CD1c-positive myeloid dendritic cell (primary cell): ENCODE results near the gene PLEKHA4.
A peak's percentile ranks its signal among the peaks of the same experiment; 100 is the strongest.
"Not testable (repeated sequence)": the region's sequence is repeated elsewhere in the genome, so short reads cannot be mapped to it uniquely, and the experiment has no call there.

ENCODE experiments used
- DNase-seq: peaks from one replicate; pipeline ENCODE4 v3.0.0-alpha.2; 2016; ENCODE audit errors: extremely low spot score

Gene PLEKHA4, protein sequence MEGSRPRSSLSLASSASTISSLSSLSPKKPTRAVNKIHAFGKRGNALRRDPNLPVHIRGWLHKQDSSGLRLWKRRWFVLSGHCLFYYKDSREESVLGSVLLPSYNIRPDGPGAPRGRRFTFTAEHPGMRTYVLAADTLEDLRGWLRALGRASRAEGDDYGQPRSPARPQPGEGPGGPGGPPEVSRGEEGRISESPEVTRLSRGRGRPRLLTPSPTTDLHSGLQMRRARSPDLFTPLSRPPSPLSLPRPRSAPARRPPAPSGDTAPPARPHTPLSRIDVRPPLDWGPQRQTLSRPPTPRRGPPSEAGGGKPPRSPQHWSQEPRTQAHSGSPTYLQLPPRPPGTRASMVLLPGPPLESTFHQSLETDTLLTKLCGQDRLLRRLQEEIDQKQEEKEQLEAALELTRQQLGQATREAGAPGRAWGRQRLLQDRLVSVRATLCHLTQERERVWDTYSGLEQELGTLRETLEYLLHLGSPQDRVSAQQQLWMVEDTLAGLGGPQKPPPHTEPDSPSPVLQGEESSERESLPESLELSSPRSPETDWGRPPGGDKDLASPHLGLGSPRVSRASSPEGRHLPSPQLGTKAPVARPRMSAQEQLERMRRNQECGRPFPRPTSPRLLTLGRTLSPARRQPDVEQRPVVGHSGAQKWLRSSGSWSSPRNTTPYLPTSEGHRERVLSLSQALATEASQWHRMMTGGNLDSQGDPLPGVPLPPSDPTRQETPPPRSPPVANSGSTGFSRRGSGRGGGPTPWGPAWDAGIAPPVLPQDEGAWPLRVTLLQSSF

GRCh38 chr19:48868114-48868886, at the start of gene PLEKHA4:
Gene PLEKHA4 (minus strand): TSS chr19:48868617. CDS start chr19:48867620, 997 bp downstream.
- DNase-seq: no peak

DNA sequence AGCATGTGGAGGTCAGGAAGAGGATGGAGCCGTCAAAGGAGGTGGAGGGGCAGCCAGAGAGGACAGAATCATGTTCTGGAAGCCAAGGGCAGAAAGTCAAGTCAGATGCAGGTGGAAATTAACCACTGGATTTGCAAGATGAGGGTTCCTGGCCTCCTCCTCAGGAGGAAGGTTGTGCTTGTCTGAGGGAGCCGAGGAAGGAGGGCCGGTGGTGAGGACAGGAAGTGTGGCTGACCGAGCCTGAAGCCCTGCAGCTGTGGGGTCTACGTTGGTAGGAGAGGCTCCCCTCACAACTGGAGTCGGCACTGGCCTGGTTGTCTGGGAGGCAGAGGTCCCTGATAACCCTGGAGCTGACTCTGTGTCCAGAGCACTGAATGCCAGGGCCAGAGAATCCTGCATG, 49.7 kb upstream of the PLEKHA4 start:
- no peak for DNase-seq

- no peak for DNase-seq
Observed at GRCh38 chr19:48915757-48916156, 47.3 kb upstream of the PLEKHA4 start.

GRCh38 chr19:48914181-48914580, 45.8 kb upstream of the PLEKHA4 start:
- DNase-seq: no peak

- DNase-seq: peak; percentile 43
Observed at GRCh38 chr19:48913114-48913889, 44.9 kb upstream of the PLEKHA4 start.

- no peak for DNase-seq
Observed at GRCh38 chr19:48910803-48911202, 42.4 kb upstream of the PLEKHA4 start.

DNA sequence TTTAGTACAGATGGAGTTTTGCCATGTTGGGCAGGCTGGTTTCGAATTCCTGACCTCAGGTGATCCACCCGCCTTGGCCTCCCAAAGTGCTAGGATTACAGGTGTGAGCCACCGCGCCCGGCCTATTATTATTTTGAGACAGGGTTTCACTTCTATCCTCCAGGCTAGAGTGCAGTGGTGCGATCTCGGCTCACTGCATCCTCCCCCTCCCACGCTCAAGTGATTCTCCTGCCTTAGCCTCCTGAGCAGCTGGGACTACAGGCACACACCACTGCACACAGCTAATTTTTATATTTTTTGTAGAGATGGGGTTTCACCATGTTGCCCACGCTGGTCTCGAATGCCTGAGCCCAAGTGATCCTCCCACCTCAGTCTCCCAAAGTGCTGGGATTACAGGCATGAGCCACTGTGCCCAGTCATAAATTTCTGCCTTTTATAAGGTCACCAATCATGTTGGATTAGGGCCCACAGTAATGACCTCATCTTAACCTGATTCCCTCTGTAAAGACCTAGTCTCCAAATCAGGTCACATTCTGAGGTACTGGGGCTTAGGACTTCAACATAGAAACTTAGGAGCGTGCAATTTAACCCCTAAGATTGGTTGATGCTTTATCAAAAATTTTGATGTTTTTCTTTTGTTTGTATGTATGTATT, 41.1 kb upstream of the PLEKHA4 start:
- DNase-seq: not testable (repeated sequence)

DNA sequence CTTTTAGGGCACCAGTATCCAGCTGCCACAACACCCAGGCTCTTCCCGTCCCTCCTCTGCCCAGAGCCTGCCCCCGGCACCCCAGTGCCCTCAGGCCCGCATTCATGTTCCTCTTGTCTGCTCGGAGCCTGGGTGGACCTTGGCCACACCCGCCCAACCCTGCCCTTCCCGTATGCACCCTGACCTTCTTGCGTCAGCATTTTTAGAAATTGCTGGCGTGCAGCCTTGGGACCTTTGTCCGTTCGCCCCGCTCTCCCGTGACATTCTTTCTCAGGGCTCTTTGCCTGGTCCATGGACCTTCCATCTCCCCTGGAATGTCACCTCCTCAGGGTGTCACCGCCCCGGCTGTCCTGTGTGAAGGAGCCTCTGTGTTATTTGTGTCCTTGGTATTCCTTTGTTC, 39.3 kb upstream of the PLEKHA4 start:
- peak; percentile 66 for DNase-seq

- no peak for DNase-seq
Observed at GRCh38 chr19:48906324-48906723, 37.9 kb upstream of the PLEKHA4 start.

DNA sequence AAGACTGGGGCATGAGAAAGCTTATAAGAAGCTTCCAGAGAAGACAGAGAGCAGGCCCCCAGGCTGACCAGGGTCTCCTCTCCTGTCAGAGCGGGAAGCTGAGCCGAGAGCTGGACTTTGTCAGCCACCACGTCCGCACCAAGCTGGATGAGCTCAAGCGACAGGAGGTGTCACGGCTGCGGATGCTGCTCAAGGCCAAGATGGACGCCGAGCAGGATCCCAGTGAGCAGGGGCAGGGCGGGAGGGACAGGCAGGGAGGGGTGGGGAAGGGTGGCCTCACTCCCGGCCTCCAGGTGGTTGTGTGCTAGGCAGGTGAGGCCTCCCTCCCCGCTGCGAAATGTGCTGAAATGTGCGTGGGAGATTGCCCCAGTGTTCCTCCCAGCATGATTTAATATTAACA, 37.2 kb upstream of the PLEKHA4 start:
- DNase-seq: no peak

- not testable (repeated sequence) for DNase-seq
Observed at GRCh38 chr19:48903788-48904187, 35.4 kb upstream of the PLEKHA4 start.

GRCh38 chr19:48902291-48902690, 33.9 kb upstream of the PLEKHA4 start:
- not testable (repeated sequence) for DNase-seq

DNA sequence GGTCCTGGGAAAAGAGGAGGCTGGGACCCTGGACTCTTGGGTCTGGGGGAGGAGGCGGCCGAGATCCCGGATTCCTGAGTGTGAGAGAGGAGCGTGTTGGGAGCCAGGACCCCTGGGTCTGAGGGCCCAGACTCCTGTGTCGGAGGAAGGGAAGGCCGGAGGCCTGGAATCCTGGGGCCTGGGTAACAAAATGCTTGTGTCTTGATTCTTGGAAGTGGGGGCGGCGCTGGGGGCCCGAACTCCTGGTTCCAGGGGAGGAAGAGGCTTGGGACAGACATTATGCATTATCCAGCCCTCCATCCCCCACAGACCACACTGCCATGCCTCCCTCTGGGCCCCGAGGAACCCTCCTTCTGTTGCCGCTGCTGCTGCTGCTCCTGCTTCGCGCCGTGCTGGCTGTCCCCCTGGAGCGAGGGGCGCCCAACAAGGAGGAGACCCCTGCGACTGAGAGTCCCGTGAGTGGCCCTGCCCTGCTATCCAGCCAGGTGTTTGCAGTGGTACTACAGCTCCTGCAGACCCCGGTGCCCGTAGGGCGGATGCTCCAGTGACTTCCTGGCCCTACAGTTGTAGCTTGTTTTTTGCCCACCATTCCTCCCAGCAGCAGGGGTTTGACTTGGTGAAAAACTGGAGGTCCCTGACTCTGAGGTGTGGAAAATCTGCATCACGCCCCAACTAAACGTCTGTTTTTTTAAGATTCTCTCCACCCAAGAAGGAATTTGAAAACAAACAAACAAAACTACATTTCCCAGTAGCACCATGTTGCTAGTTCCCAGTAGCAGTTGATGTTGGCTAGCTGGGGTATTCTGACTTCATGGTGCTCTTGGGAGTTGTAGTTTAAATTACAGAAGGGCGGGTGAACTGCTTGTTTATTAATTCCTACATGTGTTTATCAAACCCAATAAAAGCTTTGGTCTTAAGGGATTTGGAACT, 32.3 kb upstream of the PLEKHA4 start:
- peak; percentile 55 for DNase-seq

GRCh38 chr19:48899781-48900476, 31.5 kb upstream of the PLEKHA4 start, which contains the start of gene NUCB1:
Gene NUCB1 (plus strand): TSS chr19:48900312. CDS start chr19:48900797, 485 bp downstream.
- peak; percentile 100 for DNase-seq

DNA sequence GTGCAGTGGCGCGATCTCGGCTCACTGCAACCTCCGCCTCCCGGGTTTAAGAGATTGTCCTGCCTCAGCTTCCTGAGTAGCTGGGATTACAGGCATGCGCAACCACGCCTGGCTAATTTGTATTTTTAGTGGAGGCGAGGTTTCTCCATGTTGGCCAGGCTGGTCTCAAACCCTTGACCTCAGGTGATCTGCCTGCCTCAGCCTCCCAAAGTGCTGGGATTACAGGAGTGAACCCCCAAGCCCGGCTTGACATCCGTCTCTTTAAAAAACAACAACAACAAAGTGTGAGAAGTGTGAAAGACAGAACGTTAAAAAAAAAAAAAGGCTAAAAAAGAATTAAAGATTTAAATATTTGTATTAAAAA, 31.0 kb upstream of the PLEKHA4 start:
- DNase-seq: not testable (repeated sequence)

- no peak for DNase-seq
Observed at GRCh38 chr19:48897181-48897580, 28.8 kb upstream of the PLEKHA4 start.

GRCh38 chr19:48896191-48896720, 27.8 kb upstream of the PLEKHA4 start:
- DNase-seq: no peak

DNA sequence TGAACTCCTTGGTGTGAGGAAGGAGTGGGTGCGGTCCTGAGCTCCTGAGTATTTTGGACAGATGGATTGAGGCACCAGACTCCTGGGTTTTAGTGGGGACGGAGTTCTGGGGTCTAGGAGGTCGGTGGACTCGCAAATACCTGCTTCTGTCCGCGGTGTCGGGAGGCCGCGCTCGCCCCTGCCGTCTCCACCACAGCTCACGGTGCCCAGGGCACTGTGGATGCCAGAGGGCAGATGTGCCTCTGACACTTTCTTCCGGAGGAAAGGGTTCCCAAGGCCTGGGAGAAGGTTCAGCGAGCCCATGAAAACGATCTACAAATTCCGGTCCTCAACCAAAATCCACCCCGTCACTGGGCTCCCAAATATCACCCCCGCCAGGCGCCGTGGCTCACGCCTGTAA, 26.8 kb upstream of the PLEKHA4 start:
- DNase-seq: no peak

DNA sequence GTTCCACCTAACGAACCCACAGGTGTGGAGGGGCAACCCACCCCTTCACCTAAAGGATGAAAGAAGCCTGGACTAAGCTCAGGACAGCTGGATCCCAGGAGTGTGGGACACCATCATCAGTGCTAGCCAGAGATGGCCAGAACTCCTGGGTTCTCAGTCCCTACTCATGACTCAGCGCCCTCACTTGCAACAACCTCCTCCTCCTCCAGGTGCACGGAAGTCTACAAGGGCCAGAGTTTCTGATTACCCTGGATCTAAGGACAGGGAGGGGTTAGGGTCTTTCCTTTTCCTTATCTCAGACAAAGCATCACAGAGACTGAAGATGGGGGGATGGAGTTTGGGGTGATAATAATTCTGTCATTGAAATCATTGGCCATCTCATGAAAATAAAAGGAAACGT, 22.1 kb upstream of the PLEKHA4 start:
- no peak for DNase-seq
